Measurements from ENCODE around the gene AKAP9.

DNA sequence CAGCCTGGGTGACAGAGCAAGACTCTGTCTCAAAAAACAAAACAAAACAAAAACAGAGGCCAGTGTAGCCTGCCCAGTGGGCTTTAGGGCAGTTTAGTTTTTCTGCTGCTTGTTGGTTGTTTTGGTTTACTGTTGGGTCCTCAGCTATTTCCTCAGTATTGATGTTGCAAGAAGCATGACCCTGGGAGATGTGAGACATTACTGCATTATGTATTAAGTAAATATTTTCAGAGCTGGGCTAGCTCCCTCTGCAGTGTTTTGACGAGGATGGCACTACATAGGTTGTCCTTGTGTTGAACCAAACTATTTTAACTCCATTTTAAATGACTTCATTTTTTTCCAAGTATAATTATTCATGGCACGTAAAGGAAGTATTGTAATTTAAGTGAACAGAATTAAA, 4.8 kb downstream of the AKAP9 start:
- TF ChIP-seq, protein P1, sequence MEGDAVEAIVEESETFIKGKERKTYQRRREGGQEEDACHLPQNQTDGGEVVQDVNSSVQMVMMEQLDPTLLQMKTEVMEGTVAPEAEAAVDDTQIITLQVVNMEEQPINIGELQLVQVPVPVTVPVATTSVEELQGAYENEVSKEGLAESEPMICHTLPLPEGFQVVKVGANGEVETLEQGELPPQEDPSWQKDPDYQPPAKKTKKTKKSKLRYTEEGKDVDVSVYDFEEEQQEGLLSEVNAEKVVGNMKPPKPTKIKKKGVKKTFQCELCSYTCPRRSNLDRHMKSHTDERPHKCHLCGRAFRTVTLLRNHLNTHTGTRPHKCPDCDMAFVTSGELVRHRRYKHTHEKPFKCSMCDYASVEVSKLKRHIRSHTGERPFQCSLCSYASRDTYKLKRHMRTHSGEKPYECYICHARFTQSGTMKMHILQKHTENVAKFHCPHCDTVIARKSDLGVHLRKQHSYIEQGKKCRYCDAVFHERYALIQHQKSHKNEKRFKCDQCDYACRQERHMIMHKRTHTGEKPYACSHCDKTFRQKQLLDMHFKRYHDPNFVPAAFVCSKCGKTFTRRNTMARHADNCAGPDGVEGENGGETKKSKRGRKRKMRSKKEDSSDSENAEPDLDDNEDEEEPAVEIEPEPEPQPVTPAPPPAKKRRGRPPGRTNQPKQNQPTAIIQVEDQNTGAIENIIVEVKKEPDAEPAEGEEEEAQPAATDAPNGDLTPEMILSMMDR (IDR thresholded peaks at IDR 0.05): peak in 4 of 6 experiments; percentile 6 to 35 (median 20)
- TF ChIP-seq POLR2A (IDR thresholded peaks at IDR 0.05): peak in 1 of 2 donors; percentile 43
